K562 (cell line): ENCODE results near the gene BAIAP2L2. TPM values are rescaled to one million over a fixed set of nuclear protein-coding genes. Genes with fewer than 3 reads are reported as not detected.

Experiments
- ARID2 ChIP-seq: fragments of 450-650 bp; IDR thresholded peaks from 2 replicates; pipeline ENCODE4 v1.6.1; 2017; ENCODE audit warnings: antibody characterized with exemption, mild to moderate bottlenecking
- CHD2 ChIP-seq: IDR thresholded peaks from 2 replicates; pipeline ENCODE4 v1.6.1; 2011; ENCODE audit warnings: low read depth, low read length
- CREM ChIP-seq: IDR thresholded peaks from 2 replicates; pipeline ENCODE4 v1.6.1; 2014; ENCODE audit warnings: antibody characterized with exemption, low read depth
- DEAF1 ChIP-seq: fragments of 450-650 bp; formaldehyde crosslinking; IDR thresholded peaks from 2 replicates; pipeline ENCODE4 v1.4.0; 2020; ENCODE audit warnings: mild to moderate bottlenecking, moderate library complexity
- DPF2 ChIP-seq: fragments of 450-650 bp; IDR thresholded peaks from 2 replicates; pipeline ENCODE4 v1.6.1; 2016
- EP300 ChIP-seq: IDR thresholded peaks from 2 replicates; pipeline ENCODE4 v1.6.1; 2012; ENCODE audit warnings: low read length, improper control_type of control experiment
- ETV1 ChIP-seq: fragments of 450-650 bp; conservative IDR thresholded peaks from 2 replicates; pipeline ENCODE4 v1.6.1; 2016; ENCODE audit warnings: missing genetic modification characterization, control low read depth, low read depth, missing compliant biosample characterization
- KLF16 ChIP-seq: IDR thresholded peaks from 2 replicates; pipeline ENCODE4 v1.6.1; 2016; ENCODE audit warnings: antibody characterized with exemption
- L3MBTL2 ChIP-seq: fragments of 450-650 bp; IDR thresholded peaks from 2 replicates; pipeline ENCODE4 v1.6.1; 2016; ENCODE audit warnings: mild to moderate bottlenecking, moderate library complexity
- MNT ChIP-seq, 2 experiments: fragments of 450-650 bp; conservative IDR thresholded peaks; 2 replicates each; pipeline ENCODE4 v1.6.1; 2017; ENCODE audit warnings: mild to moderate bottlenecking in 2 of 2, moderate library complexity in 2 of 2
- NCOA1 ChIP-seq: fragments of 450-650 bp; IDR thresholded peaks from 2 replicates; pipeline ENCODE4 v1.6.1; 2016; ENCODE audit warnings: low read depth
- NCOA4 ChIP-seq: fragments of 450-650 bp; IDR thresholded peaks from 2 replicates; pipeline ENCODE4 v1.6.1; 2018; ENCODE audit warnings: mild to moderate bottlenecking; ENCODE audit not compliant: partially characterized antibody
- NR1H2 ChIP-seq: sonication (generic); formaldehyde crosslinking; IDR thresholded peaks from 2 replicates; pipeline ENCODE4 v1.4.0; 2020; ENCODE audit warnings: mild to moderate bottlenecking, missing genetic modification reagents
- PHF8 ChIP-seq: fragments of 200-600 bp; sonication (generic); IDR thresholded peaks from 2 replicates; pipeline ENCODE4 v1.6.1; 2012; ENCODE audit warnings: mixed run types, mild to moderate bottlenecking, inconsistent platforms, low read length, moderate library complexity, borderline replicate concordance
- PRDM10 ChIP-seq: fragments of 450-650 bp; IDR thresholded peaks from 2 replicates; pipeline ENCODE4 v1.6.1; 2018; ENCODE audit not compliant: partially characterized antibody
- RB1 ChIP-seq: fragments of 450-650 bp; IDR thresholded peaks from 2 replicates; pipeline ENCODE4 v1.6.1; 2017; ENCODE audit warnings: low read depth, mild to moderate bottlenecking
- SAFB ChIP-seq: fragments of 200-400 bp; formaldehyde crosslinking; IDR thresholded peaks from 2 replicates; pipeline ENCODE4 v1.6.1; 2017; ENCODE audit warnings: low read depth, low read length, borderline replicate concordance
- ZNF174 ChIP-seq: fragments of 250-450 bp; sonication (Bioruptor Pico); IDR thresholded peaks from 2 replicates; pipeline ENCODE4 v1.4.0; 2020; ENCODE audit warnings: mild to moderate bottlenecking
- ZNF274 ChIP-seq: IDR thresholded peaks from 2 replicates; pipeline ENCODE4 v1.6.1; 2011; ENCODE audit warnings: low read depth, mild to moderate bottlenecking, low read length, moderate library complexity, borderline replicate concordance
- ZNF395 ChIP-seq: fragments of 200-800 bp; sonication (Bioruptor generic); IDR thresholded peaks from 2 replicates; pipeline ENCODE4 v1.6.1; 2017; ENCODE audit warnings: missing genetic modification characterization, missing compliant biosample characterization
- ZNF696 ChIP-seq: fragments of 250-450 bp; sonication (Bioruptor Pico); conservative IDR thresholded peaks from 2 replicates; pipeline ENCODE4 v1.4.0; 2020; ENCODE audit warnings: mild to moderate bottlenecking, moderate library complexity
- ZNF79 ChIP-seq: fragments of 250-450 bp; sonication (Bioruptor Pico); IDR thresholded peaks from 2 replicates; pipeline ENCODE4 v1.4.0; 2020; ENCODE audit warnings: low read depth, mild to moderate bottlenecking, moderate library complexity
- polyA plus RNA-seq, 8 experiments: library from polyadenylated mRNA; depleted of rRNA in 4 of 8; stranded (reverse) in 5 of 8; unstranded in 3 of 8; fragments of >200 nt; fragmentation: Nextera tagmentation in 2 of 8; fragmentation: Illumina TruSeq in 1 of 8; extraction: Ambion mirVana in 2 of 8; extraction: Trizol in 1 of 8; gene quantifications; 2 replicates each; pipeline versions ENCODE4 v1.2.1 to v1.2.3, GENCODE V29; 2011 to 2014; ENCODE audit warnings: inconsistent platforms in 1 of 8, missing spikeins in 1 of 8
- total RNA-seq, 7 experiments: library from RNA; depleted of rRNA in 6 of 7; stranded (reverse); fragments of >200 nt in 6 of 7; fragmentation: Illumina TruSeq in 2 of 7; extraction: Trizol in 2 of 7; gene quantifications; 2 replicates each; pipeline versions ENCODE4 v1.2.1 to v1.2.3, GENCODE V29; 2011 to 2021; ENCODE audit warnings: low replicate concordance in 1 of 7

BAIAP2L2 gene
- total and polyA plus RNA-seq, 9 of the 15 experiments (the other 6 are each of a cell fraction or from before 2014, with no cell fraction given), result 0.04 to 0.22 (median 0.07) TPM; not detected in 4

GRCh38 chr22:38126928-38127668 is 16.6 kb upstream of the BAIAP2L2 start (continued):
- TF ChIP-seq PRDM10, result no peak
- peak; percentile 75 for TF ChIP-seq L3MBTL2
- 0 out of 2 replicates have a peak, but pooled peaks have one; percentile 15 for TF ChIP-seq NCOA1
- TF ChIP-seq NCOA4, result no peak
- TF ChIP-seq MNT (conservative IDR thresholded peaks at IDR 0.05), result peak in 1 of 2 experiments; percentile 27; a peak in 1 of 4 replicates
- TF ChIP-seq SAFB, result no peak
- no peak for TF ChIP-seq NR1H2
- TF ChIP-seq ZNF395, result peak; percentile 54
- TF ChIP-seq ARID2, result no peak
- TF ChIP-seq ZNF274, result no peak
- no peak for TF ChIP-seq ZNF696 (CRISPR knock-in tag)
- TF ChIP-seq PHF8, result peak; percentile 44; the same call in 1 of the 2 replicates
- no peak for TF ChIP-seq ZNF79 (CRISPR knock-in tag)
- no peak for TF ChIP-seq CHD2
- TF ChIP-seq KLF16, result no peak
- peak; percentile 65 for TF ChIP-seq ETV1 (tag)
- peak; percentile 35; the same call in 1 of the 2 replicates for TF ChIP-seq EP300
- TF ChIP-seq DEAF1 (CRISPR knock-in tag), result no peak
- TF ChIP-seq DPF2, result peak; percentile 66
- TF ChIP-seq CREM, result peak; percentile 61
- no peak for TF ChIP-seq ZNF174 (CRISPR knock-in tag)
- TF ChIP-seq RB1, result no peak
